ENCODE results near the gene SRP14.
A peak's percentile ranks its signal among the peaks of the same experiment; 100 is the strongest.
"Not testable (repeated sequence)": the region's sequence is repeated elsewhere in the genome, so short reads cannot be mapped to it uniquely, and the experiment has no call there.

Gene SRP14

GRCh38 chr15:40050788-40051470, 11.9 kb upstream of the SRP14 start:
- DNase-seq (ENCODE audit: low spot score): no peak

GRCh38 chr15:40048926-40049475, 10.0 kb upstream of the SRP14 start:
- no peak for DNase-seq (ENCODE audit: low spot score)

- peak; percentile 78 for DNase-seq (ENCODE audit: low spot score)
Observed at GRCh38 chr15:40048211-40048792, 9.3 kb upstream of the SRP14 start.

- peak; percentile 48 for DNase-seq (ENCODE audit: low spot score)
Observed at GRCh38 chr15:40047415-40048210, 8.6 kb upstream of the SRP14 start.

GRCh38 chr15:40046721-40047414, 7.9 kb upstream of the SRP14 start:
- DNase-seq (ENCODE audit: low spot score): no peak

GRCh38 chr15:40045572-40046217, 6.7 kb upstream of the SRP14 start:
- no peak for DNase-seq (ENCODE audit: low spot score)

GRCh38 chr15:40044717-40045571, 6.0 kb upstream of the SRP14 start:
- DNase-seq (ENCODE audit: low spot score): peak; percentile 87

- DNase-seq (ENCODE audit: low spot score): no peak
Observed at GRCh38 chr15:40043927-40044716, 5.1 kb upstream of the SRP14 start.

- DNase-seq (ENCODE audit: low spot score): no peak
Observed at GRCh38 chr15:40042791-40043320, 3.9 kb upstream of the SRP14 start.

- no peak for DNase-seq (ENCODE audit: low spot score)
Observed at GRCh38 chr15:40040770-40041169, 1.8 kb upstream of the SRP14 start.

- DNase-seq (ENCODE audit: low spot score): no peak
Observed at GRCh38 chr15:40040293-40040635, 1.3 kb upstream of the SRP14 start.

- no peak for DNase-seq (ENCODE audit: low spot score)
Observed at GRCh38 chr15:40038275-40038637, 725 bp downstream of the SRP14 start.

- DNase-seq (ENCODE audit: low spot score): no peak
Observed at GRCh38 chr15:40037721-40038120, 1.3 kb downstream of the SRP14 start.

GRCh38 chr15:40035182-40035581, 3.8 kb downstream of the SRP14 start:
- not testable (repeated sequence) for DNase-seq (ENCODE audit: low spot score)

- no peak for DNase-seq (ENCODE audit: low spot score)
Observed at GRCh38 chr15:40034186-40034946, 4.6 kb downstream of the SRP14 start.

GRCh38 chr15:40032125-40032839, 6.7 kb downstream of the SRP14 start:
- no peak for DNase-seq (ENCODE audit: low spot score)

GRCh38 chr15:40031300-40031699, 7.7 kb downstream of the SRP14 start:
- DNase-seq (ENCODE audit: low spot score): no peak

All from germinal center (tissue), 1 donor.